ENCODE data around the gene KCND2. TPM values are rescaled to one million over a fixed set of nuclear protein-coding genes. Genes with fewer than 3 reads are reported as not detected.
"Not testable (repeated sequence)": the region's sequence is repeated elsewhere in the genome, so short reads cannot be mapped to it uniquely, and the experiment has no call there.

Gene KCND2
- total RNA-seq, 1 donor from 2014 or later, result not detected

GRCh38 chr7:120502132-120502531 lies 229.2 kb downstream of the KCND2 start:
- no peak for ATAC-seq

- no peak for ATAC-seq
Observed at GRCh38 chr7:120502825-120503224, 229.8 kb downstream of the KCND2 start.

GRCh38 chr7:120504386-120504785 lies 231.4 kb downstream of the KCND2 start:
- ATAC-seq, result no peak

- ATAC-seq, result no peak
Observed at GRCh38 chr7:120505770-120506169, 232.8 kb downstream of the KCND2 start.

GRCh38 chr7:120512701-120513100 lies 239.7 kb downstream of the KCND2 start:
- ATAC-seq, result no peak

GRCh38 chr7:120519224-120519623 lies 246.2 kb downstream of the KCND2 start:
- ATAC-seq, result no peak

GRCh38 chr7:120521761-120522737 lies 249.1 kb downstream of the KCND2 start:
- no peak for ATAC-seq

GRCh38 chr7:120523985-120524384 lies 251.0 kb downstream of the KCND2 start:
- no peak for ATAC-seq

- ATAC-seq, result no peak
Observed at GRCh38 chr7:120526902-120527509, 254.0 kb downstream of the KCND2 start.

GRCh38 chr7:120529736-120530135 lies 256.8 kb downstream of the KCND2 start:
- no peak for ATAC-seq

- no peak for ATAC-seq
Observed at GRCh38 chr7:120538335-120538734, 265.4 kb downstream of the KCND2 start.

- no peak for ATAC-seq
Observed at GRCh38 chr7:120539321-120539720, 266.3 kb downstream of the KCND2 start.

GRCh38 chr7:120547605-120548004 lies 274.6 kb downstream of the KCND2 start:
- no peak for ATAC-seq

GRCh38 chr7:120550494-120551048 lies 277.6 kb downstream of the KCND2 start:
- no peak for ATAC-seq

GRCh38 chr7:120553491-120553890 lies 280.5 kb downstream of the KCND2 start:
- ATAC-seq, result no peak

- peak; percentile 71 for ATAC-seq
Observed at GRCh38 chr7:120554960-120555571, 282.1 kb downstream of the KCND2 start.

GRCh38 chr7:120564145-120564544 lies 291.2 kb downstream of the KCND2 start:
- ATAC-seq, result no peak

GRCh38 chr7:120567204-120567603 lies 294.2 kb downstream of the KCND2 start:
- ATAC-seq, result no peak

GRCh38 chr7:120578657-120579056 lies 305.7 kb downstream of the KCND2 start:
- ATAC-seq, result not testable (repeated sequence)

GRCh38 chr7:120582916-120583315 lies 309.9 kb downstream of the KCND2 start:
- no peak for ATAC-seq

GRCh38 chr7:120583899-120584586 lies 311.1 kb downstream of the KCND2 start:
- no peak for ATAC-seq

- ATAC-seq, result no peak
Observed at GRCh38 chr7:120586571-120586970, 313.6 kb downstream of the KCND2 start.
